OCI-LY3 (cell line): Measurements from ENCODE around the gene AP3S2.

Source experiments
- H2AFZ ChIP-seq: fragments of 200-600, 300-600 bp; shearing (Covaris generic); 2 replicates; pipeline ENCODE4 v1.6.0; 2014; ENCODE audit warnings: antibody characterized with exemption, low read depth, low read length
- H3K27ac ChIP-seq: fragments of 200-600, 300-600 bp; sonication (generic); 2 replicates; pipeline ENCODE4 v1.5.1; 2014; ENCODE audit warnings: mild to moderate bottlenecking, low read length, moderate library complexity, mixed read lengths
- H3K27me3 ChIP-seq: fragments of 200-600, 300-600 bp; sonication (generic); 2 replicates; pipeline ENCODE4 v1.6.1; 2014; ENCODE audit warnings: low read depth, low read length, mixed read lengths
- H3K36me3 ChIP-seq: fragments of 200-600, 300-600 bp; sonication (generic); replicated peaks from 2 replicates; pipeline ENCODE3; 2014; ENCODE audit warnings: low read depth, low read length, mixed read lengths
- H3K4me1 ChIP-seq: fragments of 300-600, 200-600 bp; sonication (generic); 2 replicates; pipeline ENCODE4 v1.6.1; 2014; ENCODE audit warnings: low read length, mixed read lengths
- H3K4me2 ChIP-seq: fragments of 200-600, 300-600 bp; sonication (generic); 2 replicates; pipeline ENCODE4 v1.6.1; 2014; ENCODE audit warnings: low read length, mixed read lengths
- H3K4me3 ChIP-seq: fragments of 300-600, 200-600 bp; sonication (generic); 2 replicates; pipeline ENCODE4 v1.5.1; 2014; ENCODE audit warnings: antibody characterized with exemption, mild to moderate bottlenecking, low read length, moderate library complexity
- H3K79me2 ChIP-seq: fragments of 300-600, 200-600 bp; shearing (Covaris generic); 2 replicates; pipeline ENCODE4 v1.6.1; 2014; ENCODE audit warnings: mild to moderate bottlenecking, low read length, mixed read lengths
- H3K9ac ChIP-seq: fragments of 300-600, 200-600 bp; shearing (Covaris generic); 2 replicates; pipeline ENCODE4 v1.6.0; 2014; ENCODE audit warnings: mild to moderate bottlenecking, low read length, moderate library complexity
- H3K9me3 ChIP-seq: fragments of 200-600, 300-600 bp; shearing (Covaris generic); 2 replicates; pipeline ENCODE4 v1.6.1; 2014; ENCODE audit warnings: low read length, mixed read lengths; ENCODE audit not compliant: insufficient read depth
- H4K20me1 ChIP-seq: fragments of 200-600, 300-600 bp; sonication (generic); 2 replicates; pipeline ENCODE4 v1.6.1; 2016; ENCODE audit warnings: low read length, mixed read lengths; ENCODE audit not compliant: insufficient read depth
- CTCF ChIP-seq: fragments of 200-600, 300-600 bp; sonication (generic); IDR thresholded peaks from 2 replicates; pipeline ENCODE4 v1.5.1; 2014; ENCODE audit warnings: antibody characterized with exemption, low read length, low read depth
- EZH2phosphoT487 ChIP-seq: fragments of 200-600 bp; shearing (Covaris generic); IDR thresholded peaks from 2 replicates; pipeline ENCODE4 v1.6.1; 2018; ENCODE audit warnings: antibody characterized with exemption, mixed run types, low read depth

The AP3S2 gene

GRCh38 chr15:89912145-89912673 is 18.4 kb upstream of the AP3S2 start:
- no peaks in the 10 kb centered on the region for H4K20me1 ChIP-seq
- 0 out of 2 replicates have a peak overlapping the region, but pooled peaks have one; percentile 38 for H3K4me2 ChIP-seq
- no peak overlapping the region for H2AFZ ChIP-seq
- no peaks in the 10 kb centered on the region for H3K79me2 ChIP-seq
- no peaks in the 10 kb centered on the region for H3K36me3 ChIP-seq
- TF ChIP-seq CTCF (no peak), EZH2phosphoT487 (no peak)
- H3K4me3 ChIP-seq, result no peak overlapping the region
- peaks cover 24% of the 10 kb centered on the region for H3K4me1 ChIP-seq
- H3K9me3 ChIP-seq, result no peaks in the 10 kb centered on the region
- H3K9ac ChIP-seq, result no peak overlapping the region
- no peaks in the 10 kb centered on the region; the same call in 1 of the 2 replicates for H3K27me3 ChIP-seq
- H3K27ac ChIP-seq, result no peak overlapping the region

- no peaks in the 10 kb centered on the region for H3K36me3 ChIP-seq
- H3K79me2 ChIP-seq, result no peaks in the 10 kb centered on the region
- H2AFZ ChIP-seq, result no peak overlapping the region
- H4K20me1 ChIP-seq, result no peaks in the 10 kb centered on the region
- peak overlapping the region; percentile 38 for H3K4me2 ChIP-seq
- no peak overlapping the region for H3K4me3 ChIP-seq
- no peaks in the 10 kb centered on the region for H3K27me3 ChIP-seq
- peak overlapping the region; percentile 60 for H3K27ac ChIP-seq
- H3K4me1 ChIP-seq, result peaks cover 24% of the 10 kb centered on the region
- H3K9ac ChIP-seq, result peak overlapping the region; percentile 0; the same call in 1 of the 2 replicates
- no peaks in the 10 kb centered on the region for H3K9me3 ChIP-seq
- TF ChIP-seq CTCF (no peak), EZH2phosphoT487 (no peak)
Observed at GRCh38 chr15:89910891-89911626, 17.3 kb upstream of the AP3S2 start.

GRCh38 chr15:89909611-89910010 is 15.8 kb upstream of the AP3S2 start:
- Histone ChIP-seq H3K9ac (no peak overlapping the region), H3K27me3 (no peaks in the 10 kb centered on the region), H3K36me3 (no peaks in the 10 kb centered on the region), H3K9me3 (no peaks in the 10 kb centered on the region), H3K79me2 (no peaks in the 10 kb centered on the region), H3K4me1 (peaks cover 33% of the 10 kb centered on the region), H3K4me3 (no peak overlapping the region), H2AFZ (no peak overlapping the region), H3K27ac (no peak overlapping the region), H3K4me2 (no peak overlapping the region), H4K20me1 (no peaks in the 10 kb centered on the region)
- TF ChIP-seq CTCF, result no peak
- no peak for TF ChIP-seq EZH2phosphoT487

- H3K36me3 ChIP-seq, result no peaks in the 10 kb centered on the region
Observed at GRCh38 chr15:89908226-89908625, 14.4 kb upstream of the AP3S2 start.

More at GRCh38 chr15:89908226-89908625, 14.4 kb upstream of the AP3S2 start:
- H4K20me1 ChIP-seq, result no peaks in the 10 kb centered on the region
- peaks cover 39% of the 10 kb centered on the region for H3K4me1 ChIP-seq
- no peak overlapping the region for H3K4me3 ChIP-seq
- no peak overlapping the region for H3K9ac ChIP-seq
- no peak overlapping the region for H3K4me2 ChIP-seq
- H3K79me2 ChIP-seq, result no peaks in the 10 kb centered on the region
- no peaks in the 10 kb centered on the region for H3K27me3 ChIP-seq
- H3K9me3 ChIP-seq, result no peaks in the 10 kb centered on the region
- no peak overlapping the region for H3K27ac ChIP-seq
- H2AFZ ChIP-seq, result no peak overlapping the region
- TF ChIP-seq EZH2phosphoT487 (no peak), CTCF (no peak)
